Endodermal cell (in vitro differentiated cells): ENCODE results near the gene ZEB2. TPM values are rescaled to one million over a fixed set of nuclear protein-coding genes. Genes with fewer than 3 reads are reported as not detected.

ENCODE experiments used
- DNase-seq: peaks from one replicate; pipeline ENCODE4 v3.0.0-alpha.2; 2017
- H3K27ac ChIP-seq: 2 replicates; pipeline ENCODE4 v1.5.1; 2013; ENCODE audit warnings: mild to moderate bottlenecking, low read depth, low read length, moderate library complexity
- H3K27me3 ChIP-seq: 2 replicates; pipeline ENCODE4 v1.6.1; 2013; ENCODE audit warnings: mild to moderate bottlenecking, low read length, moderate library complexity; ENCODE audit not compliant: insufficient read depth, control insufficient read depth, poor library complexity, severe bottlenecking
- H3K36me3 ChIP-seq: 2 replicates; pipeline ENCODE4 v1.7.0; 2013; ENCODE audit warnings: mild to moderate bottlenecking, low read length, moderate library complexity; ENCODE audit not compliant: control insufficient read depth, insufficient read depth
- H3K4me1 ChIP-seq: one replicate; pipeline ENCODE4 v1.7.0; 2013; ENCODE audit warnings: low read length; ENCODE audit not compliant: control insufficient read depth, insufficient read depth
- H3K4me3 ChIP-seq: 2 replicates; pipeline ENCODE4 v1.5.1; 2013; ENCODE audit warnings: mild to moderate bottlenecking, low read length, moderate library complexity
- H3K9ac ChIP-seq: 2 replicates; pipeline ENCODE4 v1.6.1; 2013; ENCODE audit warnings: mild to moderate bottlenecking, low read length, moderate library complexity; ENCODE audit not compliant: poor library complexity, severe bottlenecking; ENCODE audit errors: extremely low read depth
- H3K9me3 ChIP-seq: 2 replicates; pipeline ENCODE4 v1.6.1; 2013; ENCODE audit warnings: mild to moderate bottlenecking, low read length, moderate library complexity; ENCODE audit not compliant: control insufficient read depth
- H3K27ac Mint-ChIP-seq: 2 replicates; pipeline ENCODE4 v1.8.0; 2020; ENCODE audit warnings: mixed read lengths
- H3K27me3 Mint-ChIP-seq: 2 replicates; pipeline ENCODE4 v1.8.0; 2021; ENCODE audit warnings: mild to moderate bottlenecking, mixed read lengths; ENCODE audit not compliant: insufficient read depth
- H3K36me3 Mint-ChIP-seq: 2 replicates; pipeline ENCODE4 v1.8.0; 2020; ENCODE audit warnings: low read depth, mixed read lengths
- H3K4me1 Mint-ChIP-seq: 2 replicates; pipeline ENCODE4 v1.8.0; 2020; ENCODE audit warnings: mixed read lengths
- H3K4me3 Mint-ChIP-seq: 2 replicates; pipeline ENCODE4 v1.8.0; 2020; ENCODE audit warnings: mild to moderate bottlenecking, moderate library complexity, mixed read lengths
- H3K9me3 Mint-ChIP-seq: 2 replicates; pipeline ENCODE4 v1.8.0; 2020; ENCODE audit warnings: mild to moderate bottlenecking, mixed read lengths
- CTCF ChIP-seq: fragments of 200-600 bp; sonication (generic); conservative IDR thresholded peaks from 2 replicates; pipeline ENCODE4 v1.5.0; 2021; ENCODE audit warnings: antibody characterized with exemption, mild to moderate bottlenecking
- WGBS, 2 experiments: methylation state at CpG; one replicate each; pipeline versions ENCODE4 v1.1.5 to v1.1.7; 2013; ENCODE audit warnings: missing lambda C conversion rate in 2 of 2, mixed read lengths in 1 of 2; ENCODE audit not compliant: insufficient coverage in 1 of 2, insufficient read length in 1 of 2; 5-methylcytosine and 5-hydroxymethylcytosine counted together
- total RNA-seq, 2 donors: library from RNA; stranded (reverse); fragmentation: NEBNext Ultra II Directional in 1 of 2; extraction: Animal tissue kit (Norgen Biotek cat#: 25700) in 1 of 2; gene quantifications; 2 replicates in 1 of 2; 3 replicates in 1 of 2; pipeline ENCODE4 v1.2.1, GENCODE V29; 2021

ZEB2 gene
- total RNA-seq, 2 donors from 2014 or later, result 0.29 to 0.31 TPM

GRCh38 chr2:144356402-144356801 is 163.5 kb downstream of the ZEB2 start:
- no peak overlapping the region for H3K4me3 Mint-ChIP-seq
- DNase-seq, result no peak

GRCh38 chr2:144354953-144355352 is 165.0 kb downstream of the ZEB2 start:
- Histone ChIP-seq H3K4me3 (no peak overlapping the region), H3K27me3 (no peaks in the 10 kb centered on the region), H3K36me3 (no peaks in the 10 kb centered on the region), H3K9ac (no peak overlapping the region), H3K27ac (no peak overlapping the region), H3K4me1 (peaks cover 4% of the 10 kb centered on the region), H3K9me3 (no peaks in the 10 kb centered on the region)
- no peaks in the 10 kb centered on the region for H3K9me3 Mint-ChIP-seq
- no peak for DNase-seq
- H3K4me3 Mint-ChIP-seq, result no peak overlapping the region
- peaks cover 23% of the 10 kb centered on the region for H3K4me1 Mint-ChIP-seq
- no peaks in the 10 kb centered on the region for H3K27me3 Mint-ChIP-seq
- no peak for TF ChIP-seq CTCF
- no peaks in the 10 kb centered on the region for H3K36me3 Mint-ChIP-seq
- 90 to 93% methylated on average over 2 to 3 of the region's 3 CpGs for WGBS, 2 experiments
- no peak overlapping the region for H3K27ac Mint-ChIP-seq

More at GRCh38 chr2:144356402-144356801, 163.5 kb downstream of the ZEB2 start:
- Mint-ChIP-seq H3K27ac (no peak overlapping the region), H3K36me3 (no peaks in the 10 kb centered on the region), H3K9me3 (no peaks in the 10 kb centered on the region), H3K27me3 (no peaks in the 10 kb centered on the region), H3K4me1 (peaks cover 11% of the 10 kb centered on the region)
- H3K9me3 ChIP-seq, result no peaks in the 10 kb centered on the region
- H3K27me3 ChIP-seq, result no peaks in the 10 kb centered on the region
- no peak overlapping the region for H3K9ac ChIP-seq
- no peaks in the 10 kb centered on the region for H3K4me1 ChIP-seq
- WGBS, 2 experiments, result 89 to 100% methylated on average over 3 of the region's 3 CpGs
- H3K36me3 ChIP-seq, result no peaks in the 10 kb centered on the region
- no peak overlapping the region for H3K4me3 ChIP-seq
- no peak overlapping the region for H3K27ac ChIP-seq
- TF ChIP-seq CTCF, result no peak

- Histone ChIP-seq H3K9me3 (no peaks in the 10 kb centered on the region), H3K27ac (peak overlapping the region; percentile 73), H3K4me3 (no peak overlapping the region), H3K4me1 (peaks cover 7% of the 10 kb centered on the region), H3K36me3 (no peaks in the 10 kb centered on the region), H3K27me3 (no peaks in the 10 kb centered on the region), H3K9ac (no peak overlapping the region)
- TF ChIP-seq CTCF, result no peak
- Mint-ChIP-seq H3K4me3 (no peak overlapping the region), H3K27me3 (no peaks in the 10 kb centered on the region), H3K4me1 (peaks cover 51% of the 10 kb centered on the region), H3K27ac (no peak overlapping the region), H3K36me3 (no peaks in the 10 kb centered on the region), H3K9me3 (no peaks in the 10 kb centered on the region)
- 84 to 90% methylated on average over 4 to 5 of the region's 5 CpGs for WGBS, 2 experiments
- no peak for DNase-seq
Observed at GRCh38 chr2:144351687-144352086, 168.2 kb downstream of the ZEB2 start.
